Vagina (tissue), 2 donors: ENCODE data around the gene CAV2.

Experiments
- CTCF ChIP-seq, 3 experiments: fragments of 450-650 bp in 2 of 3; fragments of 200-600 bp in 1 of 3; sonication (generic) in 1 of 3; IDR thresholded peaks; one replicate each; pipeline ENCODE4 v1.5.1; 2017 to 2019; ENCODE audit warnings: antibody characterized with exemption in 3 of 3, mild to moderate bottlenecking in 2 of 3, moderate library complexity in 2 of 3
- POLR2A ChIP-seq, 2 donors: fragments of 450-650 bp; IDR thresholded peaks; one replicate each; pipeline ENCODE4 v1.6.1; 2017; ENCODE audit warnings: antibody characterized with exemption in 2 of 2, mild to moderate bottlenecking in 2 of 2, moderate library complexity in 2 of 2

- TF ChIP-seq POLR2A (IDR thresholded peaks at IDR 0.05) (no peak), CTCF (IDR thresholded peaks at IDR 0.05) (no peak)
Observed at GRCh38 chr7:116501425-116502167, 2.1 kb downstream of the CAV2 start.
